DMS114 treated with DMSO at 0.1 percent for 48 hours (cell line): ENCODE results near the gene BCAS3.
"Not testable (repeated sequence)": the region's sequence is repeated elsewhere in the genome, so short reads cannot be mapped to it uniquely, and the experiment has no call there.

ENCODE experiments used
- DNase-seq: peaks from one replicate; lab custom pipeline; 2025; ENCODE audit not compliant: unreplicated experiment; lab: John Stamatoyannopoulos, UW

Gene BCAS3

DNA sequence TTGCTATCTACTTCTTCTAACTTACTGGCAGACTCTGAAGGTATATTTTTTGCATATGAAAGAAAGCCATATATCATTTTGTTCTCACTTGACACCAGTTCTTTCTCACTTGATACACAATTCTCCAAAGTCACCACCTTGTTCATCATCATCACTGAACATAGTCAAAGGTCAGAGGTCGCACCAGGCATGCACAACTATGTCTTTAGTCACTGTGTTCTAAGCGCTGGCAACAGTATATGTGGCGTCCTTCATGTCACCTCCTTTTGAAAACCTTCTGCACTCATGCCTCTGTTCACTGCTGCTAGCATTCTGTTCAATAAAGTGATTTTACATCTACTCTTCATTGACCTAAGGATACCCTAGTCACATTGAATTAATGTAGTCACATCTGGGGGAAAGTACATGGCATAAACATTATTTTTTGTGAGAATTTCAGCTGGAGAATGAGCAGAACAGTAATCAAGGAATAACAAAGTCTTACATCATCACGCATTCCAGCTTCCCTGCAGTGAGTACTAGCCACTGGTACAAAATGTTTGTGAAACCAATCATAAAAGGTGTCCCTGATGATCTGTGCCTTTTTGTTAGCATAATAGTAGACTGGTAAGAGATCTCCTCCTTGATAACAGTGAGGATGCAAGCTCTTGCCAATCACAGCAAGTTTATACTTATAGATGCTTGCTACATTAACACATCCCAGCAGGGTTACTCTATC lies 754.1 kb downstream of the BCAS3 start:
- DNase-seq: no peak

GRCh38 chr17:61436273-61436672 lies 758.6 kb downstream of the BCAS3 start:
- DNase-seq: no peak

- no peak for DNase-seq
Observed at GRCh38 chr17:61436995-61437704, 759.5 kb downstream of the BCAS3 start.

DNA sequence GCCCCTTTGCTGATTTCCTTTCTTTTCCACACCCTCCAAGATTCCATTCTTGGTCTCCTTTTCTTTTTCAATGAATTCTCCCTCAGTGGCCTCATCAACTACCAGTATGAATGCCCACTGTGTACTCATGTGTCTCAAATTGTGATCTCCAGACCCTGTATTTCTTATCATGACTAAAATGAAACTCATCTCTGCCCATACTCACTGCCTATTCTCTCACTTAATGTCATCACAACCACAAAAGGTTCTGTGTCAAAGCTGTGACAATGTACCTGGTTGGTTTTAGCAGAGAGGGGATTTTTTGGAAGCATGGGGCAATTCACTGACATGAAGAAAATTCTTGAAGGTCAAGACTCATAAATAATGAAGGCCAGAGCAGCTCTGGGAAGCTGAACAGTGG lies 763.0 kb downstream of the BCAS3 start:
- no peak for DNase-seq

GRCh38 chr17:61441507-61441906 lies 763.9 kb downstream of the BCAS3 start:
- DNase-seq: not testable (repeated sequence)

GRCh38 chr17:61442136-61442775 lies 764.6 kb downstream of the BCAS3 start:
- DNase-seq: no peak
